Measurements from ENCODE around the gene CHRM2. TPM values are rescaled to one million over a fixed set of nuclear protein-coding genes. Genes with fewer than 3 reads are reported as not detected.
A peak's percentile ranks its signal among the peaks of the same experiment; 100 is the strongest.

CHRM2 gene
- total and polyA plus RNA-seq, 2 of the 4 experiments (the other 2 are of a cell fraction), result 79.3 to 184 TPM

GRCh38 chr7:136894789-136895188 lies 26.3 kb downstream of the CHRM2 start:
- TF ChIP-seq MAFK (IDR thresholded peaks at IDR 0.05; ENCODE audit: low read depth, low read length), result peak; percentile 95
- TF ChIP-seq, protein P1, sequence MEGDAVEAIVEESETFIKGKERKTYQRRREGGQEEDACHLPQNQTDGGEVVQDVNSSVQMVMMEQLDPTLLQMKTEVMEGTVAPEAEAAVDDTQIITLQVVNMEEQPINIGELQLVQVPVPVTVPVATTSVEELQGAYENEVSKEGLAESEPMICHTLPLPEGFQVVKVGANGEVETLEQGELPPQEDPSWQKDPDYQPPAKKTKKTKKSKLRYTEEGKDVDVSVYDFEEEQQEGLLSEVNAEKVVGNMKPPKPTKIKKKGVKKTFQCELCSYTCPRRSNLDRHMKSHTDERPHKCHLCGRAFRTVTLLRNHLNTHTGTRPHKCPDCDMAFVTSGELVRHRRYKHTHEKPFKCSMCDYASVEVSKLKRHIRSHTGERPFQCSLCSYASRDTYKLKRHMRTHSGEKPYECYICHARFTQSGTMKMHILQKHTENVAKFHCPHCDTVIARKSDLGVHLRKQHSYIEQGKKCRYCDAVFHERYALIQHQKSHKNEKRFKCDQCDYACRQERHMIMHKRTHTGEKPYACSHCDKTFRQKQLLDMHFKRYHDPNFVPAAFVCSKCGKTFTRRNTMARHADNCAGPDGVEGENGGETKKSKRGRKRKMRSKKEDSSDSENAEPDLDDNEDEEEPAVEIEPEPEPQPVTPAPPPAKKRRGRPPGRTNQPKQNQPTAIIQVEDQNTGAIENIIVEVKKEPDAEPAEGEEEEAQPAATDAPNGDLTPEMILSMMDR (conservative IDR thresholded peaks at IDR 0.05; ENCODE audit: low read depth, low read length), result no peak
- BruUV-seq (replicated peaks), result no TSS peak
- no peak overlapping the region for H2AFZ ChIP-seq (replicated peaks; ENCODE audit: low read length, poor library complexity)
- no peaks in the 10 kb centered on the region for H3K27me3 ChIP-seq (ENCODE audit: control insufficient read depth, insufficient read depth, low read length)
- in situ Hi-C loops (cut with MboI; ENCODE audit: low sequenced_read_pairs) (no loop called here), dilution Hi-C loops (cut with HindIII; ENCODE audit: low sequenced_read_pairs, unreplicated experiment) (no loop called here), intact Hi-C loops (cut with micrococcal nuclease) (no loop called here)
- DNase-seq (no peak), ATAC-seq (ENCODE audit: low read depth) (no peak)
- no peak overlapping the region for H2AK5ac ChIP-seq (ENCODE audit: low read depth, low read length)
- no peak overlapping the region for H2BK15ac ChIP-seq (ENCODE audit: low read depth, low read length)
- H3K27ac ChIP-seq (ENCODE audit: insufficient read depth, low read length), result no peak overlapping the region
- no peak overlapping the region for H3K4ac ChIP-seq (ENCODE audit: low read depth, low read length)
- no peak overlapping the region for H3K9ac ChIP-seq (ENCODE audit: low read depth, low read length)
- H2BK20ac ChIP-seq (ENCODE audit: low read depth, low read length), result no peak overlapping the region
- ChIA-PET POLR2A (ENCODE audit: unreplicated experiment) (no interaction called here), CTCF (no interaction called here)
- H3K4me1 ChIP-seq (ENCODE audit: control insufficient read depth, insufficient read depth, low read length), result peaks cover 15% of the 10 kb centered on the region
- H2BK5ac ChIP-seq (ENCODE audit: low read depth, low read length, poor library complexity, severe bottlenecking), result no peak overlapping the region
- no peak overlapping the region for H3K4me3 ChIP-seq (ENCODE audit: insufficient read depth, low read depth, low read length)
- H4K5ac ChIP-seq (ENCODE audit: low read depth, low read length), result no peak overlapping the region; the same call in 1 of the 2 replicates
- no peak overlapping the region for H4K91ac ChIP-seq (ENCODE audit: insufficient read depth, low read depth, low read length)
- no CpG with 5 or more reads among the region's 2 CpGs for WGBS, 2 experiments (ENCODE audit: extremely low coverage in 2 of 2, insufficient read length in 1 of 2)
- peaks cover 26 to 58% of the 10 kb centered on the region in 2 experiments for H3K79me1 ChIP-seq (ENCODE audit: low read depth in 1 of 2, low read length in 2 of 2)
- H4K20me1 ChIP-seq (ENCODE audit: insufficient read depth, low read length), result peaks cover 29% of the 10 kb centered on the region; the same call in 1 of the 2 replicates
- H4K8ac ChIP-seq (ENCODE audit: low read depth in 2 of 2, low read length in 2 of 2), result no peak overlapping the region
- H3K23ac ChIP-seq (ENCODE audit: low read depth, low read length), result no peak overlapping the region
- no peaks in the 10 kb centered on the region; the same call in none of the 2 replicates for H3K9me1 ChIP-seq (ENCODE audit: insufficient read depth, low read length)
- H3K56ac ChIP-seq (ENCODE audit: extremely low read depth, insufficient read depth, low read length), result no peak overlapping the region
- no peak overlapping the region for H2AK9ac ChIP-seq (replicated peaks; ENCODE audit: low read depth, low read length, poor library complexity)
- no peak overlapping the region for H3K18ac ChIP-seq (ENCODE audit: low read depth, low read length)
- no peak overlapping the region for H2BK120ac ChIP-seq (ENCODE audit: low read depth, low read length)
- H3K36me3 ChIP-seq (ENCODE audit: control insufficient read depth, insufficient read depth, low read length), result peaks cover 29% of the 10 kb centered on the region
- H3K14ac ChIP-seq (replicated peaks; ENCODE audit: low read depth, low read length), result no peak overlapping the region
- H3K4me2 ChIP-seq (ENCODE audit: low read depth, low read length), result no peak overlapping the region
- H3K9me3 ChIP-seq (ENCODE audit: control insufficient read depth, insufficient read depth, low read length), result no peaks in the 10 kb centered on the region
